HepG2 (cell line): ENCODE measurements around the gene CDC42EP4. TPM values are rescaled to one million over a fixed set of nuclear protein-coding genes. Genes with fewer than 3 reads are reported as not detected.

ENCODE experiments used
- SP5 ChIP-seq: IDR thresholded peaks from 2 replicates; pipeline ENCODE4 v1.6.1; 2016; ENCODE audit warnings: low read depth, borderline replicate concordance
- SRSF4 ChIP-seq: fragments of 200-400 bp; formaldehyde crosslinking; IDR thresholded peaks from one replicate; pipeline ENCODE4 v1.6.1; 2018; ENCODE audit warnings: mild to moderate bottlenecking, low read depth, low read length, moderate library complexity; ENCODE audit not compliant: poor library complexity, severe bottlenecking
- TBP ChIP-seq: sonication (generic); formaldehyde crosslinking; IDR thresholded peaks from 2 replicates; pipeline ENCODE4 v1.5.0; 2020; ENCODE audit warnings: missing genetic modification reagents
- ZMYM4 ChIP-seq: sonication (generic); formaldehyde crosslinking; IDR thresholded peaks from 2 replicates; pipeline ENCODE4 v1.8.1; 2023; ENCODE audit warnings: mild to moderate bottlenecking, missing genetic modification reagents
- ZNF468 ChIP-seq: sonication (generic); formaldehyde crosslinking; IDR thresholded peaks from 2 replicates; pipeline ENCODE4 v1.8.0; 2022; ENCODE audit warnings: mild to moderate bottlenecking, moderate library complexity, missing genetic modification reagents
- polyA plus RNA-seq, 8 experiments: library from polyadenylated mRNA; depleted of rRNA in 3 of 8; stranded (reverse) in 7 of 8; unstranded in 1 of 8; fragments of >200 nt; fragmentation: Illumina TruSeq in 4 of 8; extraction: Trizol in 4 of 8; gene quantifications; 2 replicates each; pipeline versions ENCODE4 v1.2.1 to v1.2.3, GENCODE V29; 2011 to 2016; ENCODE audit warnings: low read depth in 4 of 8, missing spikeins in 1 of 8, mixed read lengths in 1 of 8; ENCODE audit not compliant: insufficient read depth in 1 of 8
- total RNA-seq, 5 experiments: library from RNA; depleted of rRNA; stranded (reverse); fragments of >200 nt; fragmentation: Illumina TruSeq; extraction: Trizol; gene quantifications; 2 replicates each; pipeline ENCODE4 v1.2.3, GENCODE V29; 2016; ENCODE audit warnings: low read depth in 1 of 5
- TF ChIP-seq, protein P1 (sequence below): sonication (generic); formaldehyde crosslinking; IDR thresholded peaks from one replicate; pipeline ENCODE4 v1.5.1; 2020; ENCODE audit warnings: mild to moderate bottlenecking, missing genetic modification reagents; ENCODE audit errors: not compliant biosample characterization

CDC42EP4 gene
- total and polyA plus RNA-seq, 2 of the 13 experiments (the other 11 are each of a cell fraction or from before 2014, with no cell fraction given): 19.0 to 54.0 TPM

DNA sequence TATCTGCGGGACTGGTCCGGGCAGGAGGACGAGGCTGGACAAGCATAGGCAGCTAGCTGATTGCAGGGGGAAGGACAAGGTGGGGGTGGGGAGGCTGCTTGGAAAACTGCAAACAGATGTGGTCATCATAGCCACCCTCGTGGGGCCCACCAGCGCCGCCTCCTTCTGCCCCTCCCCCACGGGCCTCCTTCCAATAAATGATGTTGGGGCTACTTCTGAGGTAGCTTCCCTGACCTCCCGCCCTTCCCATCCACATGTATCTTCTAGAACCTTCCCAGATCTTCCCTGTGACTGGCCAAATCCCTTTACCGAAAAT is 12.3 kb upstream of the CDC42EP4 start (continued):
- TF ChIP-seq, protein P1, sequence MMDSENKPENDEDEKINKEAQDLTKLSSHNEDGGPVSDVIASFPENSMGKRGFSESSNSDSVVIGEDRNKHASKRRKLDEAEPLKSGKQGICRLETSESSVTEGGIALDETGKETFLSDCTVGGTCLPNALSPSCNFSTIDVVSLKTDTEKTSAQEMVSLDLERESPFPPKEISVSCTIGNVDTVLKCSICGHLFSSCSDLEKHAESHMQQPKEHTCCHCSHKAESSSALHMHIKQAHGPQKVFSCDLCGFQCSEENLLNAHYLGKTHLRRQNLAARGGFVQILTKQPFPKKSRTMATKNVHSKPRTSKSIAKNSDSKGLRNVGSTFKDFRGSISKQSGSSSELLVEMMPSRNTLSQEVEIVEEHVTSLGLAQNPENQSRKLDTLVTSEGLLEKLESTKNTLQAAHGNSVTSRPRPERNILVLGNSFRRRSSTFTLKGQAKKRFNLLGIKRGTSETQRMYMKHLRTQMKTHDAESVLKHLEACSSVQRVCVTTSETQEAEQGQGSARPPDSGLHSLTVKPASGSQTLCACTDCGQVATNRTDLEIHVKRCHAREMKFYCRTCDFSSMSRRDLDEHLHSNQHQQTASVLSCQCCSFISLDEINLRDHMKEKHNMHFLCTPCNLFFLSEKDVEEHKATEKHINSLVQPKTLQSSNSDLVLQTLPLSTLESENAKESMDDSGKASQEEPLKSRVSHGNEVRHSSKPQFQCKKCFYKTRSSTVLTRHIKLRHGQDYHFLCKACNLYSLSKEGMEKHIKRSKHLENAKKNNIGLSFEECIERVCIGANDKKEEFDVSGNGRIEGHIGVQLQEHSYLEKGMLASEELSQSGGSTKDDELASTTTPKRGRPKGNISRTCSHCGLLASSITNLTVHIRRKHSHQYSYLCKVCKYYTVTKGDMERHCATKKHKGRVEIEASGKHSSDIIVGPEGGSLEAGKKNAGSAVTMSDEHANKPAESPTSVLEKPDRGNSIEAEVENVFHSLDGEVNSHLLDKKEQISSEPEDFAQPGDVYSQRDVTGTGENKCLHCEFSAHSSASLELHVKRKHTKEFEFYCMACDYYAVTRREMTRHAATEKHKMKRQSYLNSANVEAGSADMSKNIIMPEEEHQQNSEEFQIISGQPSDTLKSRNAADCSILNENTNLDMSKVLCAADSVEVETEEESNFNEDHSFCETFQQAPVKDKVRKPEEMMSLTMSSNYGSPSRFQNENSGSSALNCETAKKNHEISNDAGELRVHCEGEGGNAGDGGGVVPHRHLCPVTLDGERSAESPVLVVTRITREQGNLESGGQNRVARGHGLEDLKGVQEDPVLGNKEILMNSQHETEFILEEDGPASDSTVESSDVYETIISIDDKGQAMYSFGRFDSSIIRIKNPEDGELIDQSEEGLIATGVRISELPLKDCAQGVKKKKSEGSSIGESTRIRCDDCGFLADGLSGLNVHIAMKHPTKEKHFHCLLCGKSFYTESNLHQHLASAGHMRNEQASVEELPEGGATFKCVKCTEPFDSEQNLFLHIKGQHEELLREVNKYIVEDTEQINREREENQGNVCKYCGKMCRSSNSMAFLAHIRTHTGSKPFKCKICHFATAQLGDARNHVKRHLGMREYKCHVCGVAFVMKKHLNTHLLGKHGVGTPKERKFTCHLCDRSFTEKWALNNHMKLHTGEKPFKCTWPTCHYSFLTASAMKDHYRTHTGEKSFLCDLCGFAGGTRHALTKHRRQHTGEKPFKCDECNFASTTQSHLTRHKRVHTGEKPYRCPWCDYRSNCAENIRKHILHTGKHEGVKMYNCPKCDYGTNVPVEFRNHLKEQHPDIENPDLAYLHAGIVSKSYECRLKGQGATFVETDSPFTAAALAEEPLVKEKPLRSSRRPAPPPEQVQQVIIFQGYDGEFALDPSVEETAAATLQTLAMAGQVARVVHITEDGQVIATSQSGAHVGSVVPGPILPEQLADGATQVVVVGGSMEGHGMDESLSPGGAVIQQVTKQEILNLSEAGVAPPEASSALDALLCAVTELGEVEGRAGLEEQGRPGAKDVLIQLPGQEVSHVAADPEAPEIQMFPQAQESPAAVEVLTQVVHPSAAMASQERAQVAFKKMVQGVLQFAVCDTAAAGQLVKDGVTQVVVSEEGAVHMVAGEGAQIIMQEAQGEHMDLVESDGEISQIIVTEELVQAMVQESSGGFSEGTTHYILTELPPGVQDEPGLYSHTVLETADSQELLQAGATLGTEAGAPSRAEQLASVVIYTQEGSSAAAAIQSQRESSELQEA: peak; percentile 33
- TF ChIP-seq ZMYM4 (CRISPR knock-in tag): peak; percentile 37; the same call in 1 of the 2 replicates
- no peak for TF ChIP-seq SRSF4
- TF ChIP-seq SP5: peak; percentile 51; the same call in 1 of the 2 replicates
- TF ChIP-seq ZNF468 (CRISPR knock-in tag): no peak
- no peak for TF ChIP-seq TBP
